Measurements from ENCODE around the gene KIF4A. TPM values are rescaled to one million over a fixed set of nuclear protein-coding genes. Genes with fewer than 3 reads are reported as not detected.

KIF4A gene
- total RNA-seq, 4 donors from 2014 or later, result 0.39 to 1.8 (median 0.99) TPM

- no peak for DNase-seq (ENCODE audit: low spot score in 2 of 2)
- TF ChIP-seq, protein P1, sequence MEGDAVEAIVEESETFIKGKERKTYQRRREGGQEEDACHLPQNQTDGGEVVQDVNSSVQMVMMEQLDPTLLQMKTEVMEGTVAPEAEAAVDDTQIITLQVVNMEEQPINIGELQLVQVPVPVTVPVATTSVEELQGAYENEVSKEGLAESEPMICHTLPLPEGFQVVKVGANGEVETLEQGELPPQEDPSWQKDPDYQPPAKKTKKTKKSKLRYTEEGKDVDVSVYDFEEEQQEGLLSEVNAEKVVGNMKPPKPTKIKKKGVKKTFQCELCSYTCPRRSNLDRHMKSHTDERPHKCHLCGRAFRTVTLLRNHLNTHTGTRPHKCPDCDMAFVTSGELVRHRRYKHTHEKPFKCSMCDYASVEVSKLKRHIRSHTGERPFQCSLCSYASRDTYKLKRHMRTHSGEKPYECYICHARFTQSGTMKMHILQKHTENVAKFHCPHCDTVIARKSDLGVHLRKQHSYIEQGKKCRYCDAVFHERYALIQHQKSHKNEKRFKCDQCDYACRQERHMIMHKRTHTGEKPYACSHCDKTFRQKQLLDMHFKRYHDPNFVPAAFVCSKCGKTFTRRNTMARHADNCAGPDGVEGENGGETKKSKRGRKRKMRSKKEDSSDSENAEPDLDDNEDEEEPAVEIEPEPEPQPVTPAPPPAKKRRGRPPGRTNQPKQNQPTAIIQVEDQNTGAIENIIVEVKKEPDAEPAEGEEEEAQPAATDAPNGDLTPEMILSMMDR (IDR thresholded peaks at IDR 0.05), result no peak
- TF ChIP-seq POLR2A (IDR thresholded peaks at IDR 0.05), result no peak
- H3K4me3 ChIP-seq (ENCODE audit: low read depth, poor library complexity, severe bottlenecking), result no peak overlapping the region
- intact Hi-C loops (cut with DNase I; ENCODE audit: low total_unique reads), result no loop called here
- 81 to 87% methylated on average over 3 of the region's 3 CpGs for WGBS, 2 donors
Observed at GRCh38 chrX:70279081-70279480, 10.8 kb upstream of the KIF4A start.

DNA sequence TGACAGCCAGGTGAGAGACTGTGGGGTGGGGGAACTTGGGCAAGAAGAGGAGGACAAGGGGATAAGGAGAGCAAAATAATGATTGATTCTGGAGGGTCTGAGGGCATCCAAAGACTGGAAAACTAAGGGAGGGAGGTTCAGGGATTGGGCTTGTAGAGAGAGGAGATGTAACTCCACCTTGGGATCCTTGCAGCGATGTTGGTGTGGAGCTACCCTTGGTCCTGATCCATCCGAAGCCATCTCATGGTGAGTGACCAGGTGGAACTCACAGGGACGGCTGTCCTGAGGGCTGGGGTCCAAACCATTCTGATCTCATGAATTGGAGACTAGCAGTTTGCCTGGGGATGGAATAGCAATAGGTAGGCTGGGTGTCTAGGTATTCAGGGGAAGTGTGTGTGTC lies 9.3 kb upstream of the KIF4A start:
- H3K4me3 ChIP-seq (ENCODE audit: low read depth, poor library complexity, severe bottlenecking), result no peak overlapping the region
- no peak for DNase-seq (ENCODE audit: low spot score in 2 of 2)
- 68 to 83% methylated on average over 3 of the region's 3 CpGs for WGBS, 2 donors
- intact Hi-C loops (cut with DNase I; ENCODE audit: low total_unique reads), result no loop called here
- no peak for TF ChIP-seq POLR2A (IDR thresholded peaks at IDR 0.05)
- TF ChIP-seq, protein P1 (IDR thresholded peaks at IDR 0.05), result no peak

DNA sequence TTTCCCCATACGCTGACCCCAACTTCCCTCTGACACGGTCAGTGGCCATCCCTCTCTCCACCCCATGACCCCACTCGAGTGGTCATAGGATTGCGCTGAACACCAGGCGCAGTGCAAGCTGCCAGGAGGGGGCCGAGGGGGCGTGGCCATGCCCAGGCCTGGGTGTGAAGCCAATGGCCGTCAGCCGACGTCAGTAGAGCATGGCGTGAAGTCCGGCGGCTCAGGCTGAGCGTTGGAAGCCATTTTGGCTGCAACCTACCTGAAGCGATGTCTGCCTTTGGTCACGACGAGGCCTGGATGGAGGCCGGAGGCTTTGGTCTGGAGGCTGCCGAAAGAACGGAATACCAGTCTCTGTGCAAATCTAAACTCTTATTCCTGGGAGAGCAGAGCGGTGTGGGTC lies 8.0 kb upstream of the KIF4A start, which contains the start of gene RAB41:
RAB41 (plus strand) TSS at position 222 of the 400 bp plus-strand sequence; CDS start at position 268, 46 bp downstream.
- DNase-seq (ENCODE audit: low spot score in 2 of 2), result no peak
- 93 to 96% methylated on average over 21 of the region's 21 CpGs for WGBS, 2 donors
- no peak for TF ChIP-seq POLR2A (IDR thresholded peaks at IDR 0.05)
- TF ChIP-seq, protein P1 (IDR thresholded peaks at IDR 0.05), result no peak
- intact Hi-C loops (cut with DNase I; ENCODE audit: low total_unique reads), result no loop called here
- H3K4me3 ChIP-seq (ENCODE audit: low read depth, poor library complexity, severe bottlenecking), result no peak within 1 kb of the TSS

- peak overlapping the region; percentile 30 for H3K4me3 ChIP-seq (ENCODE audit: low read depth, poor library complexity, severe bottlenecking)
- DNase-seq (ENCODE audit: low spot score in 2 of 2), result no peak
- TF ChIP-seq, protein P1 (IDR thresholded peaks at IDR 0.05), result no peak
- TF ChIP-seq POLR2A (IDR thresholded peaks at IDR 0.05), result no peak
- 29 to 64% methylated on average over 11 of the region's 11 CpGs for WGBS, 2 donors
- intact Hi-C loops (cut with DNase I; ENCODE audit: low total_unique reads), result no loop called here
Observed at GRCh38 chrX:70289168-70289792, 624 bp upstream of the KIF4A start.

DNA sequence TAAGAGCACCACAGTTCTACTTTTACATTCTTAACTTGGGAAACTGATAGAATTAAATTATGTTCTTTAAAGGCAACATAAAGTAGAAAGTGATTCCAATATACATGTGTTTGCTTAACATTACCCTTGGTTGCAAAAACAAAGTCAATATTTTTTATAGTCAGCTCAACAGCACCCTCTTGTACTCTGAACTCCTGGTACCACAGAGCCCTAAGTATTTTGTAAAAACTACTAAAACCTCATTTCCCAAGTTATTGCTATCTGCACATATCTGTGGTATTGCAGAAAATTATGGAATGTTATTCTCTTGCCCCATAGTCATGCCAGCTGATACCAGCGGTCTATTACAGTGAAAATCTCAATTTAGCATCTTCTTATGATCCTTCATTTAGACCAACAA lies 2.9 kb downstream of the KIF4A start:
- no peak overlapping the region for H3K4me3 ChIP-seq (ENCODE audit: low read depth, poor library complexity, severe bottlenecking)
- 0 to 5% methylated on average over 1 of the region's 1 CpG for WGBS, 2 donors
- no peak for TF ChIP-seq POLR2A (IDR thresholded peaks at IDR 0.05)
- TF ChIP-seq, protein P1 (IDR thresholded peaks at IDR 0.05), result no peak
- intact Hi-C loops (cut with DNase I; ENCODE audit: low total_unique reads), result no loop called here
- no peak for DNase-seq (ENCODE audit: low spot score in 2 of 2)

DNA sequence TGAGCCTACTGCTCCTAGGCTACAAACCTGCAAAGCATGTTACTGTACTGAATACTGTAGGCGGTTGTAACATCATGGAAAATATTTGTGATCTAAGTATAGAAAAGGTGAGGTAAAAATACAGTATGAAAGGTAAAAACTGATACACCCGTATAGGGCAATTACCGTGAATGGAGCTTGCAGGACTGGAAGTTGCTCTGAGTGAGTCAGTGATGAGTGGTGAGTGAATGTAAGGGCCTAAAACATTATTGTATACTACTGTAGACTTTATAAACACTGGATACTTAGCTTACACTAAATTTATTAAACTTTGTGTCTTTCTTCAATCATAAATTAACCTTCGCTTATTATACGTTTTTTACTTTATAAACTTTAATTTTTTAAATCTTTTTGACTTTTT lies 3.7 kb downstream of the KIF4A start:
- TF ChIP-seq, protein P1 (IDR thresholded peaks at IDR 0.05), result no peak
- TF ChIP-seq POLR2A (IDR thresholded peaks at IDR 0.05), result no peak
- DNase-seq (ENCODE audit: low spot score in 2 of 2), result no peak
- no peak overlapping the region for H3K4me3 ChIP-seq (ENCODE audit: low read depth, poor library complexity, severe bottlenecking)
- intact Hi-C loops (cut with DNase I; ENCODE audit: low total_unique reads), result no loop called here
- WGBS, 2 donors, result 81 to 94% methylated on average over 5 of the region's 5 CpGs
